Measurements from ENCODE around the gene MLXIP.

MLXIP gene

DNA sequence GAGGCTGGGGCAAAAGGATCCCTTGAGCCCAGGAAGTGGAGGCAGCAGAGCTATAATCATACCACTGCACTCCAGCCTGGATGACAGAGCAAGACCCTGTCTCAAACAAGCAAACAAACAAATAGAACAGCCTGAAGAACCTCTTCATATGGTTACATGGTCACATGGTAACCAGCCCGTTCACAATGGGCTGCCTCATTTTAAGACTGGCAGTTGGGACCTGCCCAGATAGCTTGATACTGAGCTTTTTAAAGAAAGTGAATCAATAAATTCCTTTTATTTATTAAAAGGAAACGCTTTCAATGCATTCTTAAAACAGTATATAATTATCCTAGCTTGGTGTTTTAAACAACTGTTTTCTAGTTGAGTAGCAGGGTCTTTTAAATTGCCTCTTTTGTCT is 10.5 kb downstream of the MLXIP start:
- DNase-seq (ENCODE audit: low read depth, low spot score) = no peak
- H3K4me3 ChIP-seq (ENCODE audit: low read depth, low read length) = no peak overlapping the region
- in situ Hi-C loops (cut with HindIII; ENCODE audit: low sequenced_read_pairs) = no loop called here
- TF ChIP-seq, protein P1, sequence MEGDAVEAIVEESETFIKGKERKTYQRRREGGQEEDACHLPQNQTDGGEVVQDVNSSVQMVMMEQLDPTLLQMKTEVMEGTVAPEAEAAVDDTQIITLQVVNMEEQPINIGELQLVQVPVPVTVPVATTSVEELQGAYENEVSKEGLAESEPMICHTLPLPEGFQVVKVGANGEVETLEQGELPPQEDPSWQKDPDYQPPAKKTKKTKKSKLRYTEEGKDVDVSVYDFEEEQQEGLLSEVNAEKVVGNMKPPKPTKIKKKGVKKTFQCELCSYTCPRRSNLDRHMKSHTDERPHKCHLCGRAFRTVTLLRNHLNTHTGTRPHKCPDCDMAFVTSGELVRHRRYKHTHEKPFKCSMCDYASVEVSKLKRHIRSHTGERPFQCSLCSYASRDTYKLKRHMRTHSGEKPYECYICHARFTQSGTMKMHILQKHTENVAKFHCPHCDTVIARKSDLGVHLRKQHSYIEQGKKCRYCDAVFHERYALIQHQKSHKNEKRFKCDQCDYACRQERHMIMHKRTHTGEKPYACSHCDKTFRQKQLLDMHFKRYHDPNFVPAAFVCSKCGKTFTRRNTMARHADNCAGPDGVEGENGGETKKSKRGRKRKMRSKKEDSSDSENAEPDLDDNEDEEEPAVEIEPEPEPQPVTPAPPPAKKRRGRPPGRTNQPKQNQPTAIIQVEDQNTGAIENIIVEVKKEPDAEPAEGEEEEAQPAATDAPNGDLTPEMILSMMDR (IDR thresholded peaks at IDR 0.05; ENCODE audit: low read depth, low read length) = no peak

DNA sequence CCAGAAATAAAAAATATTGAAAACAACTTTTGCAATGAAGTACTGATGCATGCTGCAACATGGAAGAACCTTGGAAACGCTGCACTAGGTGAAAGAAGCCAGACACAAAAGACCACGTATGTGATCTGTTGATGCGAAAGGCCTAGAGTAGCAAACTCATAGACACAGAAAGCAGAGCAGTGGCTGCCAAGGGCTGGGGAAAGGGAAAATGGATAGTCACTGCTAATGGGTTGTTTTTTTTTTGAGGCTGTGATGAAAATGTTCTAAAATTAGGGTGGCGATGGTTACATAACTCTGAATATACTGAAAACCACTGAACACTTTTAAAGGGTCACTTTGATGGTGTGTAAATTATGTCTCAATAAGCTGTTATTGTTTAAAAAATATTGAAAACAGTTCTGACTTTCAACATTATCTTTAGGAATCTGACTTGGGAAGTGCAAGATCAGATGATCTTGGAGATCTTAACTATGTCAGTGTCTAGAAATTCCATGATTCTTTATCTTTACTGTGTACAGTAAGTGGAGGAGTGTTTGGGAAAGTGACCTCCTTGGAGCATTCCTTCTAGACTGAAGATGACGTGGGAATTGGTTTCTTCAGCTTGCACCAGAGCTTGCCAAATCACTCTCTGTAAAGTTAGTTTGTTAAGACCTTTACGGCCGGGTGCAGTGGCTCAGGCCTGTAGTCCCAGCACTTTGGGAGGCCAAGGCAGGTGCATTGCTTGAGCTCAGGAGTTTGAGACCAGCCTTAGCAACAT is 12.4 kb downstream of the MLXIP start:
- TF ChIP-seq, protein P1 (IDR thresholded peaks at IDR 0.05; ENCODE audit: low read depth, low read length) = no peak
- DNase-seq (ENCODE audit: low read depth, low spot score) = peak; percentile 74
- H3K4me3 ChIP-seq (ENCODE audit: low read depth, low read length) = no peak overlapping the region
- in situ Hi-C loops (cut with HindIII; ENCODE audit: low sequenced_read_pairs) = no loop called here

GRCh38 chr12:122093098-122093883 is 14.7 kb downstream of the MLXIP start:
- DNase-seq (ENCODE audit: low read depth, low spot score) = no peak
- in situ Hi-C loops (cut with HindIII; ENCODE audit: low sequenced_read_pairs) = no loop called here
- TF ChIP-seq, protein P1 (IDR thresholded peaks at IDR 0.05; ENCODE audit: low read depth, low read length) = no peak
- H3K4me3 ChIP-seq (ENCODE audit: low read depth, low read length) = no peak overlapping the region

- no peak for DNase-seq (ENCODE audit: low read depth, low spot score)
- in situ Hi-C loops (cut with HindIII; ENCODE audit: low sequenced_read_pairs) = no loop called here
- TF ChIP-seq, protein P1 (IDR thresholded peaks at IDR 0.05; ENCODE audit: low read depth, low read length) = no peak
- H3K4me3 ChIP-seq (ENCODE audit: low read depth, low read length) = no peak overlapping the region
Observed at GRCh38 chr12:122094137-122094734, 15.7 kb downstream of the MLXIP start.

- in situ Hi-C loops (cut with HindIII; ENCODE audit: low sequenced_read_pairs) = no loop called here
- TF ChIP-seq, protein P1 (IDR thresholded peaks at IDR 0.05; ENCODE audit: low read depth, low read length) = no peak
- peak; percentile 38 for DNase-seq (ENCODE audit: low read depth, low spot score)
- no peak overlapping the region for H3K4me3 ChIP-seq (ENCODE audit: low read depth, low read length)
Observed at GRCh38 chr12:122094735-122095631, 16.4 kb downstream of the MLXIP start.

DNA sequence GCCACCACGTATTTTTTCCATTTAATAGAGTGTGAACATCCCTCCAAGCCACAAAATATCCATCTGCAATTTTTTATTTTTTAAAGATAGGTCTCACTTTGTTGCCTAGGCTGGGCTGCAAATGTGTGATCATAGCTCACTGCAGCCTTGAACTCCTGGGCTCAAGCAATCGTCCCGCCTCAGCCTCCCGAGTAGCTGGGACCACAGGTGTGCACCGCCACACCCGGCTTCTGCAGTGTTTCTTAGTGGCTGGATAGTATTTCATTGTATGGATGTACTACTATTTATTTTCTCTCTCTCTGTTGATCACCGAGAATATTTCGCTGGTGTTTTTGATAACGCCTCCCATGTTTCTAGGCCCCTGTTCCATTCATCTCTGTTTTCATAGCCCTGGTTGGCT is 17.5 kb downstream of the MLXIP start:
- DNase-seq (ENCODE audit: low read depth, low spot score) = no peak
- in situ Hi-C loops (cut with HindIII; ENCODE audit: low sequenced_read_pairs) = no loop called here
- no peak overlapping the region for H3K4me3 ChIP-seq (ENCODE audit: low read depth, low read length)
- TF ChIP-seq, protein P1 (IDR thresholded peaks at IDR 0.05; ENCODE audit: low read depth, low read length) = no peak

Data from astrocyte of the spinal cord (primary cell).